Naive thymus-derived CD4-positive, alpha-beta T cell (primary cell): ENCODE data around the gene SKOR1. TPM values are rescaled to one million over a fixed set of nuclear protein-coding genes. Genes with fewer than 3 reads are reported as not detected.
A peak's percentile ranks its signal among the peaks of the same experiment; 100 is the strongest.

Source experiments
- ATAC-seq: fragments of 150-1000 bp; cut with Tn5 transposase; 2 replicates; pipeline ENCODE4 v1.10.0; 2021; ENCODE audit warnings: mild to moderate bottlenecking, moderate library complexity
- CTCF ChIA-PET: fragments of 350-600 bp; sonication (Branson Sonifier 250); formaldehyde crosslinking; loops from one replicate; lab custom pipeline; 2021; ENCODE audit warnings: antibody characterized with exemption; lab: Charles Lee
- POLR2A ChIA-PET: fragments of 350-600 bp; sonication (Branson Sonifier 250); formaldehyde crosslinking; loops from one replicate; lab custom pipeline; 2021; ENCODE audit warnings: antibody characterized with exemption, inconsistent platforms; lab: Charles Lee
- DNase-seq, 9 donors: peaks; one replicate each; pipeline versions ENCODE4 v3.0.0 to v3.0.0-alpha.2; 2020 to 2022; ENCODE audit warnings: mixed read lengths in 1 of 9
- H3K27ac ChIP-seq: one replicate; pipeline ENCODE4 v1.7.0; 2013; ENCODE audit warnings: mild to moderate bottlenecking, low read depth, low read length, moderate library complexity
- H3K27me3 ChIP-seq, 2 donors: one replicate each; pipeline ENCODE4 v1.7.0; 2013; ENCODE audit warnings: low read length in 2 of 2, mild to moderate bottlenecking in 2 of 2, moderate library complexity in 2 of 2; ENCODE audit not compliant: control insufficient read depth in 2 of 2, insufficient read depth in 2 of 2
- H3K36me3 ChIP-seq, 3 experiments: 1 replicate in 2 of 3; 2 replicates in 1 of 3; pipeline ENCODE4 v1.7.0; 2013; ENCODE audit warnings: low read length in 3 of 3, mild to moderate bottlenecking in 3 of 3, moderate library complexity in 1 of 3; ENCODE audit not compliant: insufficient read depth in 3 of 3, control insufficient read depth in 2 of 3
- H3K4me1 ChIP-seq, 2 donors: one replicate each; pipeline ENCODE4 v1.7.0; 2013; ENCODE audit warnings: low read length in 2 of 2, mild to moderate bottlenecking in 2 of 2, moderate library complexity in 1 of 2; ENCODE audit not compliant: control insufficient read depth in 2 of 2, insufficient read depth in 2 of 2
- H3K4me3 ChIP-seq: 2 replicates; pipeline ENCODE4 v1.7.0; 2013; ENCODE audit warnings: mild to moderate bottlenecking, low read length
- H3K9me3 ChIP-seq, 3 experiments: 1 replicate in 2 of 3; 2 replicates in 1 of 3; pipeline ENCODE4 v1.7.0; 2013; ENCODE audit warnings: low read length in 3 of 3; ENCODE audit not compliant: control insufficient read depth in 2 of 3
- H3K27ac Mint-ChIP-seq, 9 donors: one replicate each; pipeline ENCODE4 v1.8.0; 2020 to 2022; ENCODE audit warnings: mixed read lengths in 9 of 9, mild to moderate bottlenecking in 8 of 9, moderate library complexity in 5 of 9, inconsistent platforms in 2 of 9
- H3K27me3 Mint-ChIP-seq, 5 donors: one replicate each; pipeline ENCODE4 v1.8.0; 2021 to 2022; ENCODE audit warnings: mixed read lengths in 5 of 5, mild to moderate bottlenecking in 1 of 5
- H3K36me3 Mint-ChIP-seq, 5 donors: one replicate each; pipeline ENCODE4 v1.8.0; 2020 to 2022; ENCODE audit warnings: mixed read lengths in 5 of 5, mild to moderate bottlenecking in 3 of 5, inconsistent platforms in 1 of 5
- H3K4me1 Mint-ChIP-seq, 7 donors: one replicate each; pipeline ENCODE4 v1.8.0; 2020 to 2022; ENCODE audit warnings: mixed read lengths in 7 of 7, mild to moderate bottlenecking in 3 of 7, inconsistent platforms in 1 of 7
- H3K4me3 Mint-ChIP-seq, 10 donors: one replicate each; pipeline ENCODE4 v1.8.0; 2020 to 2022; ENCODE audit warnings: mild to moderate bottlenecking in 10 of 10, mixed read lengths in 10 of 10, moderate library complexity in 6 of 10, inconsistent platforms in 2 of 10
- H3K9me3 Mint-ChIP-seq, 11 donors: one replicate each; pipeline ENCODE4 v1.8.0; 2020 to 2022; ENCODE audit warnings: mixed read lengths in 11 of 11, mild to moderate bottlenecking in 4 of 11, inconsistent platforms in 1 of 11, moderate library complexity in 1 of 11
- intact Hi-C, 2 donors: fragments of 100-400 bp; cut with micrococcal nuclease; formaldehyde crosslinking; loops; one replicate each; pipeline ENCODE4 v1.15.1; 2023
- polyA plus RNA-seq, 2 donors: library from polyadenylated mRNA; unstranded; fragments of 300-500 nt; fragmentation: Illumina TruSeq; gene quantifications; one replicate each; pipeline ENCODE4 v1.2.3, GENCODE V29; 2021
- total RNA-seq, 6 experiments: library from RNA in 5 of 6; stranded (reverse) in 5 of 6; gene quantifications; 1 replicate in 5 of 6; 2 replicates in 1 of 6; pipeline ENCODE4 v1.2.3 and lab custom pipeline; 2021 to 2026

The SKOR1 gene
- total and polyA plus RNA-seq, 7 experiments from 2014 or later: 0.34 to 2.4 (median 0.62) TPM; not detected in 2

DNA sequence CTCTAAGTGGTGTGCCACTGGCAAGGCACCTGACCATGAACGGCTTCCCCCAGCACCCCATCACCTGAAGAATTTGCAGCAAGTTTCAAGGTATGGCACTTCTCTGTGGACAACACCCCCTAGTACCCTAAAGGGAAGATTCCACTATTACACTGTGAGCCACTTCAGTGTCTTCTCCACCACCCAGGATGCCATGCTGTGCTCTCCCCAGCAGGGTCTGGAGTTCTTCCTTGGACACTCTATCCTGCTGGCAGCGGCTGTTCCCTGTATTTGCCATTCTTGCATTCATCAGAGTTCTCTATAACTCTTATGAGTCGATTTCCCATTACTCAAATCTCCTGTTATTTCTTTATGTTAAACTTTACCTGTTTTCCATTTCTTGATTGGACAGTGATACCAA is 48.5 kb downstream of the SKOR1 start:
- peaks cover 15 to 49% (median 25%) of the 10 kb centered on the region in 5 donors for H3K27me3 Mint-ChIP-seq
- Histone ChIP-seq H3K4me1 (no peaks in the 10 kb centered on the region), H3K9me3 (peaks cover 0 to 4% (median 0%) of the 10 kb centered on the region in 3 experiments), H3K27me3 (no peaks in the 10 kb centered on the region), H3K4me3 (no peak overlapping the region), H3K27ac (no peak overlapping the region), H3K36me3 (no peaks in the 10 kb centered on the region)
- DNase-seq (no peak), ATAC-seq (no peak)
- no peak overlapping the region for H3K27ac Mint-ChIP-seq
- intact Hi-C loops: no loop called here
- POLR2A ChIA-PET: no interaction called here
- CTCF ChIA-PET: no interaction called here
- no peak overlapping the region for H3K4me3 Mint-ChIP-seq
- peaks cover 0 to 13% (median 0%) of the 10 kb centered on the region in 5 donors for H3K36me3 Mint-ChIP-seq
- no peaks in the 10 kb centered on the region for H3K4me1 Mint-ChIP-seq
- peaks cover 3 to 52% (median 11%) of the 10 kb centered on the region in 11 donors for H3K9me3 Mint-ChIP-seq

DNA sequence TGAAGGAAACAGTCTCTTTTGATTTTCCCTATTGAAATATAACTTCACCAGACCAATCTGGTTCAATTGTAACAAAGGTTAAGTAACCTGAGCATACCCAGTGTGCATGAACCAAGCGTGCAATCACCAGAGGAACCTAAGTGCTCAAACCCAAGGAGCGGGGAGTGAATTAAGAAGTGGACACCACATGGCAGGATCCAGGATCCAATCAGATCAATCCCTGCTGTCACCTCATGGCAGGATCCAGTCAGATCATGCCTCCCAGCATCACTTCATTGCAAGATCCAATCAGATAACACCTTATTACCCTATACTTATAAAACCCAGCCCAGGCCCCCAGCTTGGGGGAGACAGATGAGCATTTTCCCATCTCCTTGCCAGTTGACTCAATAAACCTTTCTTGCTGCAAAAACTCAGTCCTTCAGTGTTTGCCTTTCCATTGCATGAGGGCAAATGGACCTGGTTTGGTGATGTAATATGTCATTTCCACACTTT is 53.5 kb downstream of the SKOR1 start:
- Histone ChIP-seq H3K27me3 (no peaks in the 10 kb centered on the region), H3K36me3 (no peaks in the 10 kb centered on the region), H3K4me1 (no peaks in the 10 kb centered on the region), H3K4me3 (no peak overlapping the region), H3K9me3 (peaks cover 0 to under 1% (median 0%) of the 10 kb centered on the region in 3 experiments), H3K27ac (no peak overlapping the region)
- Mint-ChIP-seq H3K4me1 (peaks cover 8 to 16% (median 12%) of the 10 kb centered on the region in 7 donors), H3K27ac (no peak overlapping the region), H3K36me3 (peaks cover 0 to 3% (median 0%) of the 10 kb centered on the region in 5 donors), H3K9me3 (peaks cover 0 to 13% (median 5%) of the 10 kb centered on the region in 11 donors), H3K27me3 (peaks cover 5 to 33% (median 14%) of the 10 kb centered on the region in 5 donors), H3K4me3 (no peak overlapping the region)
- DNase-seq: no peak
- ChIA-PET POLR2A (interaction anchor here (0.6 kb wide), 1 partner anchor 1017 kb away, joined by 3 read pairs; no protein-coding TSS in a partner anchor), CTCF (no interaction called here)
- intact Hi-C loops: no loop called here
- ATAC-seq: no peak

DNA sequence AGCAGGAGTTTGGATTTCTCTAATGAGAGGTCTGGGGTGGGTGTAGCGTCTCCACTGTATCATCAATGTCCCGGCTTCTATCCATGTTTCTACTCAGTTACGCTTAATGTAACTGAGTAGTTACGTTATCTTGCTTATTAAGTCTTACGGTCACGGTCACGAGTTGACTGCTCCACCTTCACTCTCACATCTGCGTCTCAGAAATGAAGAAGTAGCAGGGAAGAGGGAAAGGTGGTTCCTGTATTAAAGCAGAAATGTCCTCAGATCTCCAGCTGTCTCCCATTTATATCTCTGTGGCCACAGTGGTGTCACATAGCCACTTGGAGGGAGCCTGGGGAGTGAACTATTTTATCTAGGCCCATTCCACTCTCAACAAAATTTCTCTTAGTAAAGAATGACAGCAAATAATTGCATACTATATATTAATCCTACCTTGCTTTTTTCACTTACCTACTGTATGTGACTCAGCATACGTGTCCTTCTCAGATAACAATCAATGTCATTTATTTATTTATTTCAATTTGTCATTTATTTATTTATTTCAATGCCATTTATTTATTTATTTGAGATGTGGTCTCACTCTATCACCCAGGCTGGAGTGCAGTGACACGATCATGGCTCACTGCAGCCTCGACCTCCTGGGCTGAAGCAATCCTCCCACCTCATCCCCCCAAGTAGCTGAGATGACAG is 54.3 kb downstream of the SKOR1 start:
- peaks cover 0 to 5% (median 0%) of the 10 kb centered on the region in 11 donors for H3K9me3 Mint-ChIP-seq
- ChIA-PET POLR2A (interaction anchor here (0.7 kb wide), 1 partner anchor 125 kb away, joined by 3 read pairs; no protein-coding TSS in a partner anchor), CTCF (no interaction called here)
- no peak overlapping the region for H3K4me3 ChIP-seq
- H3K4me1 ChIP-seq: no peaks in the 10 kb centered on the region
- ATAC-seq (peak; percentile 42), DNase-seq (no peak)
- H3K27me3 Mint-ChIP-seq: peaks cover 0 to 25% (median 6%) of the 10 kb centered on the region in 5 donors
- intact Hi-C loops: loop anchor here in 1 of 2 donors (10.0 kb wide), 1 partner anchor 425 kb away; no protein-coding TSS in a partner anchor
- no peak overlapping the region for H3K27ac Mint-ChIP-seq
- no peaks in the 10 kb centered on the region for H3K27me3 ChIP-seq
- H3K36me3 ChIP-seq: no peaks in the 10 kb centered on the region
- H3K36me3 Mint-ChIP-seq: no peaks in the 10 kb centered on the region
- no peak overlapping the region for H3K27ac ChIP-seq
- H3K4me3 Mint-ChIP-seq: peak overlapping the region in 1 of 10 donors; percentile 16
- no peaks in the 10 kb centered on the region for H3K9me3 ChIP-seq
- peaks cover 8 to 19% (median 12%) of the 10 kb centered on the region in 7 donors for H3K4me1 Mint-ChIP-seq

DNA sequence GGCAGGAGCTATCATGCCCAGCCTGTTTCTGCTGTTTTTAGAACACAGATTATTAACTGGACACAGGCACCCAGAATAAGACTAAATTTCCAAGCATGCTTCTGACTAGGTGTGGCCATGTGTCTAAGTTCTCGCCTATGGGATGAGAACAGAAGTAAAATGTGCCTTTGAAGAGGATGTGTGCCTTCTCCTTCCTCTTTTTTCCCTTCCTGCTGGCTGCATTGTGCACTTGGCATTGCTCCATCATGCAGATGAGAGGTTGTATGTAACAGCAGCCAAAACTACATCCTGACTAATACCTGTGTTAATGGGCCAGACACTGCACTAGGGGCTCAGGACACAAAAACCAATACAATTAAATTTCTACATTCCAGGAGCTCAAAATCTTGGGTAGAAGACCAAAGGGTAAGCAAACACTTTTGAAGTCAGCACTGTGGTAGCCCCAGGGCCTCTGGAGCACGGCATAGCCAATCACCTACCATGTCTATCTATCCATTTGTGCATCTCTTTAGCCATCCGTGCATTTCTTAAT is 55.4 kb downstream of the SKOR1 start:
- intact Hi-C loops: loop anchor here in 1 of 2 donors (10.0 kb wide), 1 partner anchor 424 kb away; no protein-coding TSS in a partner anchor
- Mint-ChIP-seq H3K4me3 (no peak overlapping the region), H3K27ac (no peak overlapping the region), H3K4me1 (peaks cover 8 to 29% (median 20%) of the 10 kb centered on the region in 7 donors), H3K36me3 (no peaks in the 10 kb centered on the region), H3K9me3 (peaks cover 0 to 2% (median 0%) of the 10 kb centered on the region in 11 donors), H3K27me3 (peaks cover 5 to 29% (median 6%) of the 10 kb centered on the region in 5 donors)
- Histone ChIP-seq H3K9me3 (no peaks in the 10 kb centered on the region), H3K36me3 (no peaks in the 10 kb centered on the region), H3K27ac (no peak overlapping the region), H3K4me1 (no peaks in the 10 kb centered on the region), H3K4me3 (no peak overlapping the region), H3K27me3 (no peaks in the 10 kb centered on the region)
- CTCF ChIA-PET: no interaction called here
- POLR2A ChIA-PET: no interaction called here
- DNase-seq: no peak
- peak; percentile 39 for ATAC-seq

DNA sequence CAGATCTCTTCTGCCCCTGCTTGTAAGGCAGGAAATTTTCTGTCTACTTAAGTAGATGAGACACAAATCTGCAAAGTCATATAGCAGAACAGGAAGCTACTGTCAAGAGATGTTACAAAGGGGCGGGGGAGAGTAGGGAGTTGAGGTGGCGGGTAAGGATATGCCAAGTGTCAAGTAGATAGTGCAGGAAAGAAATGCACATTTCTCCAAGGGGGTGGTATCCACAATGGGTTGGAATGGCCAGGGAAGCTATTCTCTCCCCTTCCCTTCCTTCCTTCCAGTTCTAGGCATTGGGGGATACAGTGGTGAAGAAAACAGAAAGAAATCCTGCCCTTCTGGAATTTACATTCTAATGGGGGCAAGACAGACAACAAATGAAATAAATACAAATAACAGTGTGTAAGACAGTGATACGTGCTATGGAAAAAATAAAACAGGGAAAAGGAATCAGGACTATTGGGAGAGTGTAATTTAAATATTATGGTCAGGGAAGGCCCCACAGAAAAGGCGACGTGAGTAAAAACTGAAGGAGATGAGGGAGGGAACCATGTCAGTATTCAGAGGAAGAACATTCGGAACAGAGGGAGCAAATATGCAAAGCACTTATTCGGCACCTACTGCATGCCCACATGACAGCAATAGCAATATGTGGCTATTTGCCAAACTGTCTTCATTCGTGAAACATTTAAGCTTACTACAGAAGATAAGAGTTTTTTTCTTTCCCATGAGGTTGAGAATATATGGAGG is 57.4 kb downstream of the SKOR1 start:
- Mint-ChIP-seq H3K4me3 (peak overlapping the region in 9 of 10 donors; percentile 2 to 77 (median 12)), H3K9me3 (peaks cover 0 to 2% (median 0%) of the 10 kb centered on the region in 11 donors), H3K4me1 (peaks cover 8 to 29% (median 20%) of the 10 kb centered on the region in 7 donors), H3K27ac (peak overlapping the region in 1 of 9 donors; percentile 1), H3K36me3 (no peaks in the 10 kb centered on the region), H3K27me3 (peaks cover 5 to 29% (median 10%) of the 10 kb centered on the region in 5 donors)
- intact Hi-C loops: loop anchor here in 1 of 2 donors (1.0 to 10.0 kb wide), 2 partner anchors 43 to 422 kb away; no protein-coding TSS in a partner anchor
- peak in 6 of 9 donors; percentile 18 to 52 (median 38) for DNase-seq
- no peaks in the 10 kb centered on the region for H3K9me3 ChIP-seq
- ATAC-seq: peak; percentile 78
- H3K36me3 ChIP-seq: no peaks in the 10 kb centered on the region
- ChIA-PET POLR2A (no interaction called here), CTCF (no interaction called here)
- H3K4me1 ChIP-seq: no peaks in the 10 kb centered on the region
- no peak overlapping the region for H3K4me3 ChIP-seq
- H3K27ac ChIP-seq: no peak overlapping the region
- no peaks in the 10 kb centered on the region for H3K27me3 ChIP-seq

DNA sequence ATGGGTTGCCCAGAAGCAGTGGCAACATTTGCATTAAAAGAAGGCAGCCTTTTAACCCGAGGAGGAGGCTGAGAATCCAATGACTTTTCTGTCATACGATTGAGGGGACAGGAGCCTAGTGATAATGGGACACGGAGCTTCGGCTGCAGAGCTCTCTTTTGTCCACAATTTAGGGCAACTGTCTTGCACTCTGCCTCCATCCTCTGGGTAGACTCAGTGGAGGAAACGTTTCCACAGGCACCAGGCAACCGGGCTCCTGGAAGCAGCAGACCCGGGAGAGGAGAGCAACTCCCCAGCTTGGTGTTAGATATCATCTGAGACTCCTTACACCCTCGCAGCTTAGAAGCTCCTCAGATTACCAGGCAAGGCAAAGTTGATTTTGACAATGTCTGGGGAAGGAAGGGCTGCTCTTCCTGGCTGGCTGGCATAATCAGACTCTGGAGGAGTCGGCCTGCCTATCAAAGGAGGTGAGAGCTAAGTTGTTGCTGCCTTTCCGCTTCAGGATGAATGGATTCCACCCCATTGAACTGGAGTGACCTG is 58.0 kb downstream of the SKOR1 start:
- Mint-ChIP-seq H3K9me3 (peaks cover 0 to 2% (median 0%) of the 10 kb centered on the region in 11 donors), H3K4me1 (peaks cover 8 to 29% (median 20%) of the 10 kb centered on the region in 7 donors), H3K27me3 (peaks cover 5 to 29% (median 16%) of the 10 kb centered on the region in 5 donors), H3K4me3 (peak overlapping the region in 3 of 10 donors; percentile 5 to 20 (median 10)), H3K27ac (no peak overlapping the region), H3K36me3 (no peaks in the 10 kb centered on the region)
- Histone ChIP-seq H3K36me3 (no peaks in the 10 kb centered on the region), H3K27ac (no peak overlapping the region), H3K4me1 (no peaks in the 10 kb centered on the region), H3K27me3 (no peaks in the 10 kb centered on the region), H3K4me3 (no peak overlapping the region), H3K9me3 (no peaks in the 10 kb centered on the region)
- intact Hi-C loops: loop anchor here in 1 of 2 donors (10.0 kb wide), 1 partner anchor 421 kb away; no protein-coding TSS in a partner anchor
- ChIA-PET POLR2A (interaction anchor here (0.6 kb wide), 2 partner anchors 182 to 268 kb away, joined by 3 to 4 read pairs; no protein-coding TSS in a partner anchor), CTCF (no interaction called here)
- no peak for ATAC-seq
- DNase-seq: no peak
